Kidney (tissue), 14 donors: ENCODE data around the gene ZMYND8. TPM values are rescaled to one million over a fixed set of nuclear protein-coding genes. Genes with fewer than 3 reads are reported as not detected.

Experiments
- DNase-seq, 5 donors: peaks; one replicate each; pipeline ENCODE4 v3.0.0-alpha.2; 2013 to 2020
- FAIRE-seq: peaks from 2 replicates; lab custom pipeline; 2012; peaks lifted over from hg19 to GRCh38; lab: Jason Lieb, UNC
- H3K27ac ChIP-seq, 2 donors: one replicate each; pipeline ENCODE4 v1.7.0; 2013; ENCODE audit warnings: low read depth in 2 of 2, low read length in 2 of 2, inconsistent platforms in 1 of 2
- H3K27me3 ChIP-seq: one replicate; pipeline ENCODE4 v1.7.1; 2013; ENCODE audit warnings: low read length, inconsistent platforms; ENCODE audit not compliant: control insufficient read depth, insufficient read depth
- H3K36me3 ChIP-seq, 3 donors: one replicate each; pipeline versions ENCODE4 v1.7.0 to v1.7.1; 2013; ENCODE audit warnings: low read length in 3 of 3, control low read depth in 1 of 3, inconsistent platforms in 1 of 3; ENCODE audit not compliant: insufficient read depth in 3 of 3, control insufficient read depth in 2 of 3
- H3K4me1 ChIP-seq, 3 donors: one replicate each; pipeline versions ENCODE4 v1.7.0 to v1.7.1; 2013; ENCODE audit warnings: low read length in 3 of 3, inconsistent platforms in 1 of 3, low read depth in 1 of 3; ENCODE audit not compliant: control insufficient read depth in 2 of 3, insufficient read depth in 2 of 3
- H3K4me3 ChIP-seq, 3 donors: one replicate each; pipeline versions ENCODE4 v1.7.0 to v1.8.1; 2013; ENCODE audit warnings: low read length in 3 of 3, control low read depth in 1 of 3, inconsistent platforms in 1 of 3
- H3K9ac ChIP-seq, 3 donors: one replicate each; pipeline versions ENCODE4 v1.7.0 to v1.7.1; 2013; ENCODE audit warnings: low read length in 3 of 3, control low read depth in 1 of 3, inconsistent platforms in 1 of 3
- H3K9me3 ChIP-seq, 3 donors: one replicate each; pipeline versions ENCODE4 v1.7.0 to v1.7.1; 2013; ENCODE audit warnings: low read length in 3 of 3, control low read depth in 1 of 3, inconsistent platforms in 1 of 3; ENCODE audit not compliant: control insufficient read depth in 2 of 3, insufficient read depth in 1 of 3
- CTCF ChIP-seq: IDR thresholded peaks from 3 replicates; pipeline ENCODE4 v1.5.1; 2012; ENCODE audit warnings: mild to moderate bottlenecking, moderate library complexity, borderline replicate concordance; ENCODE audit not compliant: insufficient read depth; ENCODE audit errors: extremely low read depth
- intact Hi-C: fragments of 100-400 bp; cut with DNase I; formaldehyde crosslinking; loops from one replicate; pipeline ENCODE4 v1.11.1; 2022
- polyA plus RNA-seq: library from polyadenylated mRNA; stranded (reverse); fragments of 350-450 nt; fragmentation: Illumina TruSeq; extraction: RNeasy Lipid Tissue Mini Kit (QIAGEN cat#74804); gene quantifications from one replicate; pipeline ENCODE4 v1.2.3, GENCODE V29; 2014; ENCODE audit warnings: low read depth, low replicate concordance; ENCODE audit not compliant: insufficient read depth
- total RNA-seq: library from RNA; stranded (reverse); fragmentation: NEBNext Ultra II Directional; extraction: Animal tissue kit (Norgen Biotek cat#: 25700); gene quantifications from one replicate; pipeline ENCODE4 v1.2.1, GENCODE V29; 2021
- donor health status: control.
- donor health status: control.
- donor health status: control.
- donor health status: control.
- donor health status: control.
- donor health status: DM: yes; HTN: yes; CAD: no.
- donor health status: Normal renal cell carcinoma (clear cell type).

Gene ZMYND8
- total and polyA plus RNA-seq, 2 donors from 2014 or later: 10.5 to 37.5 TPM

GRCh38 chr20:47298624-47299023, 57.9 kb downstream of the ZMYND8 start:
- TF ChIP-seq CTCF: no peak
- Histone ChIP-seq H3K4me1 (peaks cover 0 to 7% (median 4%) of the 10 kb centered on the region in 3 donors), H3K4me3 (no peak overlapping the region), H3K9me3 (no peaks in the 10 kb centered on the region), H3K36me3 (peaks cover 8 to 32% (median 20%) of the 10 kb centered on the region in 3 donors), H3K27me3 (no peaks in the 10 kb centered on the region), H3K27ac (no peak overlapping the region), H3K9ac (no peak overlapping the region)
- FAIRE-seq (no peak), DNase-seq (no peak)
- intact Hi-C loops: no loop called here

GRCh38 chr20:47297746-47298145, 58.8 kb downstream of the ZMYND8 start:
- no peak for TF ChIP-seq CTCF
- H3K27me3 ChIP-seq: no peaks in the 10 kb centered on the region
- no peak for DNase-seq
- H3K9ac ChIP-seq: no peak overlapping the region
- no peaks in the 10 kb centered on the region for H3K9me3 ChIP-seq
- no peak overlapping the region for H3K4me3 ChIP-seq
- intact Hi-C loops: no loop called here
- H3K27ac ChIP-seq: no peak overlapping the region
- no peak for FAIRE-seq
- peaks cover 0 to 4% (median 0%) of the 10 kb centered on the region in 3 donors for H3K4me1 ChIP-seq
- peaks cover 11 to 35% (median 20%) of the 10 kb centered on the region in 3 donors for H3K36me3 ChIP-seq

- FAIRE-seq (no peak), DNase-seq (no peak)
- intact Hi-C loops: no loop called here
- H3K9me3 ChIP-seq: no peaks in the 10 kb centered on the region
- no peak for TF ChIP-seq CTCF
- no peaks in the 10 kb centered on the region for H3K4me1 ChIP-seq
- H3K4me3 ChIP-seq: no peak overlapping the region
- H3K36me3 ChIP-seq: peaks cover 11 to 41% (median 19%) of the 10 kb centered on the region in 3 donors
- no peak overlapping the region for H3K27ac ChIP-seq
- no peak overlapping the region for H3K9ac ChIP-seq
- no peaks in the 10 kb centered on the region for H3K27me3 ChIP-seq
Measured at GRCh38 chr20:47296950-47297349, 59.5 kb downstream of the ZMYND8 start.

GRCh38 chr20:47295921-47296426, 60.5 kb downstream of the ZMYND8 start:
- peaks cover 11 to 50% (median 24%) of the 10 kb centered on the region in 3 donors for H3K36me3 ChIP-seq
- no peak for TF ChIP-seq CTCF

More at GRCh38 chr20:47295921-47296426, 60.5 kb downstream of the ZMYND8 start:
- no peak for FAIRE-seq
- no peaks in the 10 kb centered on the region for H3K4me1 ChIP-seq
- H3K27me3 ChIP-seq: no peaks in the 10 kb centered on the region
- DNase-seq: no peak
- H3K4me3 ChIP-seq: no peak overlapping the region
- H3K9me3 ChIP-seq: no peaks in the 10 kb centered on the region
- no peak overlapping the region for H3K27ac ChIP-seq
- no peak overlapping the region for H3K9ac ChIP-seq
- intact Hi-C loops: no loop called here
